Lower lobe of right lung (tissue), 2 donors: ENCODE results near the gene RAB11FIP3. TPM values are rescaled to one million over a fixed set of nuclear protein-coding genes. Genes with fewer than 3 reads are reported as not detected.
A peak's percentile ranks its signal among the peaks of the same experiment; 100 is the strongest.

Experiments
- ATAC-seq, 2 donors: fragments of 200-7000 bp; cut with Tn5 transposase; one replicate each; pipeline ENCODE4 v1.9.1; 2020 to 2022; ENCODE audit warnings: mild to moderate bottlenecking in 2 of 2, moderate library complexity in 2 of 2
- DNase-seq: peaks from one replicate; pipeline ENCODE4 v3.0.0-alpha.2; 2020
- H3K27ac ChIP-seq: fragments of 200-600 bp; one replicate; pipeline ENCODE4 v1.8.0; 2022
- H3K27me3 ChIP-seq: fragments of 200-600 bp; one replicate; pipeline ENCODE4 v1.8.0; 2022; ENCODE audit warnings: low read depth
- H3K36me3 ChIP-seq: fragments of 200-600 bp; one replicate; pipeline ENCODE4 v1.8.0; 2022; ENCODE audit warnings: mild to moderate bottlenecking
- H3K4me1 ChIP-seq: fragments of 200-600 bp; one replicate; pipeline ENCODE4 v1.8.0; 2022
- H3K4me3 ChIP-seq: fragments of 200-600 bp; one replicate; pipeline ENCODE4 v1.8.0; 2022; ENCODE audit warnings: mild to moderate bottlenecking
- H3K9me3 ChIP-seq: fragments of 200-600 bp; one replicate; pipeline ENCODE4 v1.8.0; 2022
- CTCF ChIP-seq: fragments of 200-600 bp; IDR thresholded peaks from one replicate; pipeline ENCODE4 v1.8.0; 2022; ENCODE audit warnings: antibody characterized with exemption, mild to moderate bottlenecking
- intact Hi-C: fragments of 100-400 bp; cut with DNase I; formaldehyde crosslinking; loops from one replicate; pipeline ENCODE4 v1.11.0; 2022
- total RNA-seq: library from RNA; stranded (reverse); fragmentation: NEBNext Ultra II Directional; extraction: Animal tissue kit (Norgen Biotek cat#: 25700); gene quantifications from one replicate; pipeline ENCODE4 v1.2.1, GENCODE V29; 2021
- donor health status: DM: no; HTN: yes; CAD: no; lungs with severe emphysema.

The RAB11FIP3 gene
- total RNA-seq, 1 donor from 2014 or later, result 32.2 TPM

GRCh38 chr16:533391-534123 lies 108.1 kb downstream of the RAB11FIP3 start:
- Histone ChIP-seq H3K4me3 (no peak overlapping the region), H3K27me3 (no peaks in the 10 kb centered on the region), H3K36me3 (peaks cover 13% of the 10 kb centered on the region), H3K4me1 (peaks cover 25% of the 10 kb centered on the region), H3K9me3 (no peaks in the 10 kb centered on the region), H3K27ac (no peak overlapping the region)
- DNase-seq (no peak), ATAC-seq (no peak)
- no peak for TF ChIP-seq CTCF
- intact Hi-C loops, result no loop called here

GRCh38 chr16:534135-534534 lies 108.7 kb downstream of the RAB11FIP3 start:
- H3K9me3 ChIP-seq, result no peaks in the 10 kb centered on the region
- H3K4me3 ChIP-seq, result no peak overlapping the region
- DNase-seq (no peak), ATAC-seq (no peak)
- H3K27ac ChIP-seq, result no peak overlapping the region
- intact Hi-C loops, result no loop called here
- no peak for TF ChIP-seq CTCF
- no peaks in the 10 kb centered on the region for H3K27me3 ChIP-seq
- H3K36me3 ChIP-seq, result peaks cover 18% of the 10 kb centered on the region
- peaks cover 19% of the 10 kb centered on the region for H3K4me1 ChIP-seq

GRCh38 chr16:534856-535445 lies 109.5 kb downstream of the RAB11FIP3 start:
- H3K4me3 ChIP-seq, result no peak overlapping the region
- peaks cover 11% of the 10 kb centered on the region for H3K4me1 ChIP-seq
- no peak overlapping the region for H3K27ac ChIP-seq
- H3K27me3 ChIP-seq, result no peaks in the 10 kb centered on the region
- no peaks in the 10 kb centered on the region for H3K9me3 ChIP-seq
- ATAC-seq (peak; percentile 3 to 5), DNase-seq (no peak)
- TF ChIP-seq CTCF, result no peak
- intact Hi-C loops, result no loop called here
- H3K36me3 ChIP-seq, result peaks cover 21% of the 10 kb centered on the region

GRCh38 chr16:535446-536405 lies 110.3 kb downstream of the RAB11FIP3 start:
- Histone ChIP-seq H3K4me1 (peaks cover 7% of the 10 kb centered on the region), H3K4me3 (no peak overlapping the region), H3K36me3 (peaks cover 21% of the 10 kb centered on the region), H3K27me3 (no peaks in the 10 kb centered on the region), H3K27ac (no peak overlapping the region), H3K9me3 (no peaks in the 10 kb centered on the region)
- TF ChIP-seq CTCF, result no peak
- intact Hi-C loops, result no loop called here
- peak; percentile 43 to 74 for ATAC-seq
- no peak for DNase-seq

- no peak for TF ChIP-seq CTCF
- no peaks in the 10 kb centered on the region for H3K9me3 ChIP-seq
- intact Hi-C loops, result no loop called here
These were observed 111.3 kb downstream of the RAB11FIP3 start for GRCh38 chr16:536746-537145.

More at GRCh38 chr16:536746-537145, 111.3 kb downstream of the RAB11FIP3 start:
- peaks cover 7% of the 10 kb centered on the region for H3K4me1 ChIP-seq
- no peaks in the 10 kb centered on the region for H3K27me3 ChIP-seq
- H3K4me3 ChIP-seq, result no peak overlapping the region
- H3K27ac ChIP-seq, result no peak overlapping the region
- ATAC-seq (no peak), DNase-seq (no peak)
- peaks cover 21% of the 10 kb centered on the region for H3K36me3 ChIP-seq
